HEK293T (cell line): ENCODE data around the gene IRX3.

Experiments
- CTCF ChIA-PET: fragments of 350-600 bp; formaldehyde crosslinking; extraction: SDS; loops from one replicate; lab custom pipeline; 2021; ENCODE audit warnings: antibody characterized with exemption, inconsistent platforms; lab: Yijun Ruan, JAX
- POLR2A ChIA-PET: fragments of 350-600 bp; formaldehyde crosslinking; extraction: SDS; loops from one replicate; lab custom pipeline; 2020; ENCODE audit warnings: antibody characterized with exemption, inconsistent platforms; lab: Yijun Ruan, JAX
- DNase-seq: peaks from one replicate; pipeline ENCODE4 v3.0.0; 2012; ENCODE audit warnings: mixed read lengths; ENCODE audit errors: extremely low spot score
- ARNT ChIP-seq: fragments of 450-650 bp; IDR thresholded peaks from 2 replicates; pipeline ENCODE4 v1.6.1; 2017; ENCODE audit warnings: mild to moderate bottlenecking
- BHLHE40 ChIP-seq: fragments of 450-650 bp; IDR thresholded peaks from 2 replicates; pipeline ENCODE4 v1.6.1; 2016; ENCODE audit warnings: mild to moderate bottlenecking, moderate library complexity, borderline replicate concordance
- CTBP1 ChIP-seq: fragments of 450-650 bp; IDR thresholded peaks from 2 replicates; pipeline ENCODE4 v1.6.1; 2016; ENCODE audit warnings: borderline replicate concordance
- ELF4 ChIP-seq: fragments of 450-650 bp; IDR thresholded peaks from 2 replicates; pipeline ENCODE4 v1.6.1; 2017; ENCODE audit warnings: antibody characterized with exemption
- FOXA1 ChIP-seq: fragments of 450-650 bp; IDR thresholded peaks from 2 replicates; pipeline ENCODE4 v1.6.1; 2016; ENCODE audit warnings: mild to moderate bottlenecking
- FOXK2 ChIP-seq: fragments of 450-650 bp; IDR thresholded peaks from 2 replicates; pipeline ENCODE4 v1.6.1; 2016; ENCODE audit warnings: mild to moderate bottlenecking
- FOXM1 ChIP-seq: fragments of 450-650 bp; IDR thresholded peaks from 2 replicates; pipeline ENCODE4 v1.6.1; 2017; ENCODE audit warnings: mild to moderate bottlenecking, borderline replicate concordance
- HDGF ChIP-seq: fragments of 450-650 bp; IDR thresholded peaks from 2 replicates; pipeline ENCODE4 v1.6.1; 2017; ENCODE audit warnings: antibody characterized with exemption, borderline replicate concordance
- L3MBTL2 ChIP-seq: fragments of 450-650 bp; conservative IDR thresholded peaks from 2 replicates; pipeline ENCODE4 v1.6.1; 2016; ENCODE audit warnings: mild to moderate bottlenecking
- LEF1 ChIP-seq: fragments of 450-650 bp; IDR thresholded peaks from 2 replicates; pipeline ENCODE4 v1.6.1; 2017; ENCODE audit warnings: mild to moderate bottlenecking, borderline replicate concordance
- NFRKB ChIP-seq: fragments of 450-650 bp; IDR thresholded peaks from 2 replicates; pipeline ENCODE4 v1.6.1; 2016; ENCODE audit warnings: mild to moderate bottlenecking, moderate library complexity
- SP1 ChIP-seq: fragments of 450-650 bp; IDR thresholded peaks from 2 replicates; pipeline ENCODE4 v1.6.1; 2017
- SUZ12 ChIP-seq: fragments of 450-650 bp; IDR thresholded peaks from 2 replicates; pipeline ENCODE4 v1.6.1; 2016; ENCODE audit warnings: mild to moderate bottlenecking
- TARDBP ChIP-seq: fragments of 450-650 bp; IDR thresholded peaks from 2 replicates; pipeline ENCODE4 v1.6.1; 2016
- ZNF384 ChIP-seq: fragments of 450-650 bp; IDR thresholded peaks from 2 replicates; pipeline ENCODE4 v1.6.1; 2016
- TF ChIP-seq, protein P1 (sequence below): fragments of 450-650 bp; IDR thresholded peaks from 2 replicates; pipeline ENCODE4 v1.6.1; 2016

Gene IRX3

GRCh38 chr16:54273566-54273965, 13.0 kb downstream of the IRX3 start:
- no peak for TF ChIP-seq FOXK2
- no peak for TF ChIP-seq ELF4
- TF ChIP-seq CTBP1: no peak
- TF ChIP-seq ZNF384: no peak
- no peak for TF ChIP-seq LEF1
- TF ChIP-seq FOXA1: no peak
- TF ChIP-seq HDGF: no peak
- TF ChIP-seq NFRKB: no peak
- TF ChIP-seq ARNT: no peak
- TF ChIP-seq BHLHE40: no peak
- no peak for TF ChIP-seq SP1
- no peak for TF ChIP-seq SUZ12
- TF ChIP-seq FOXM1: no peak
- TF ChIP-seq TARDBP: no peak
- TF ChIP-seq L3MBTL2: no peak
- TF ChIP-seq, protein P1, sequence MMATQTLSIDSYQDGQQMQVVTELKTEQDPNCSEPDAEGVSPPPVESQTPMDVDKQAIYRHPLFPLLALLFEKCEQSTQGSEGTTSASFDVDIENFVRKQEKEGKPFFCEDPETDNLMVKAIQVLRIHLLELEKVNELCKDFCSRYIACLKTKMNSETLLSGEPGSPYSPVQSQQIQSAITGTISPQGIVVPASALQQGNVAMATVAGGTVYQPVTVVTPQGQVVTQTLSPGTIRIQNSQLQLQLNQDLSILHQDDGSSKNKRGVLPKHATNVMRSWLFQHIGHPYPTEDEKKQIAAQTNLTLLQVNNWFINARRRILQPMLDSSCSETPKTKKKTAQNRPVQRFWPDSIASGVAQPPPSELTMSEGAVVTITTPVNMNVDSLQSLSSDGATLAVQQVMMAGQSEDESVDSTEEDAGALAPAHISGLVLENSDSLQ: no peak
- CTCF ChIA-PET: no interaction called here
- POLR2A ChIA-PET: no interaction called here
- no peak for DNase-seq

DNA sequence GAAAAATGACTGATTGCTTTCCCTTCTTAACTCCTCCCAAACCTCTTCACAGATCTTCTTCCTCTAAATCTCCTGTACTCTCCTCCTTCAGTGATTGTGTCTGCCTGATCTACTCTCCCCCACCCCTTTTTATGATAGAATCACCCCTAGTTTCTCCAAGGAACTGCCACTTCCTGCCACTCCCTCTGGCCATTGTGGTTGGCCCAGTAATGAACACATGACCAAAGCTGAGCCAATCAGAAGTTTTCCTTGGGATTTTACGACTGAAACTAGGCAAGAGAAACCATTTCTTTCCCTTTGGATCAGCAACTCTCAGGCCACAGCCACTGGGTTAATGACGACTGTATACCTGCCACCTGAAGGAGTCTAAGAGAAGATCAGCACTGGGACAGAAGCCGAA, 15.9 kb downstream of the IRX3 start:
- CTCF ChIA-PET: no interaction called here
- no peak for DNase-seq
- POLR2A ChIA-PET: no interaction called here
- TF ChIP-seq CTBP1 (no peak), FOXK2 (no peak), ELF4 (no peak)

DNA sequence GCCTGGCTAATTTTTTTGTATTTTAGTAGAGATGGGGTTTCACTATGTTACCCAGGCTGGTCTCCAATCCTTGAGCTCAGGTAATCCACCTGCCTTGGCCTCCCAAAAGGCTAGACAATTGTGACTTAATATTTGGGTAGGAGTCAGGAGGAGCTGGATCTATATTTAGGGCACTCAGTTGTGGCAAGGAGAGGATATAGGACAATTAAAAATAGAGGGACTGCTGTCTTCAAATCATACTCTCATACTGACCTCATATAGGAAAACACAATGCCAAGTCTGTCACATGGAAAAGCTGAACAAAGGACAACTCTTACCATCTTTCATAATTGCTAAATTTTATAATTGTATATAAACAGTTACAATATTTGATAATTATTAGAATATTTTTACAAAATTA, 17.1 kb downstream of the IRX3 start:
- TF ChIP-seq LEF1 (no peak), TARDBP (no peak)
- DNase-seq: no peak
- ChIA-PET CTCF (no interaction called here), POLR2A (no interaction called here)

DNA sequence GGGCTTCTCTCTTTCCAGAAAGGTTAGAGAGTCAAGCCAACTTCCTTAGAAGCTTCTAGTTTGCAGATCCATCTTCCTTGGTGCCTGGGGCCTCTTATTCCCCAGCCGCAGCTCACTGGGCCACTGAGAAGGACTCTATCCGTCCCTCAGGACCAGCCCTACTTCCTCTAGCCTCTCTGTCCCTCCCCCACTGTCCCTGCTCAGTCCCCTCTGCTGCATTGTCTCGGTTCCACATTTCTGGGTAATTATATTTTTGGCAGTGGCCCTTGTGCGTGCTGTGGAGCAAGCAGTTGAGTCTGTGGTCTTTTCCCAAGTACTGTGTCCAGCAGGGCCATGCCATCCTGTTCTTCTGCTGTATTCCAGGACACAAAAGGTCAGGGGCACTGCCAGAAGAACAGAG, 17.8 kb downstream of the IRX3 start:
- ChIA-PET POLR2A (no interaction called here), CTCF (no interaction called here)
- TF ChIP-seq FOXA1 (no peak), TARDBP (no peak), SUZ12 (no peak), NFRKB (no peak), ELF4 (no peak), CTBP1 (no peak), ARNT (no peak), BHLHE40 (no peak), FOXK2 (no peak), HDGF (no peak), L3MBTL2 (no peak), SP1 (no peak), FOXM1 (no peak), LEF1 (no peak)
- TF ChIP-seq, protein P1: no peak
- DNase-seq: no peak

DNA sequence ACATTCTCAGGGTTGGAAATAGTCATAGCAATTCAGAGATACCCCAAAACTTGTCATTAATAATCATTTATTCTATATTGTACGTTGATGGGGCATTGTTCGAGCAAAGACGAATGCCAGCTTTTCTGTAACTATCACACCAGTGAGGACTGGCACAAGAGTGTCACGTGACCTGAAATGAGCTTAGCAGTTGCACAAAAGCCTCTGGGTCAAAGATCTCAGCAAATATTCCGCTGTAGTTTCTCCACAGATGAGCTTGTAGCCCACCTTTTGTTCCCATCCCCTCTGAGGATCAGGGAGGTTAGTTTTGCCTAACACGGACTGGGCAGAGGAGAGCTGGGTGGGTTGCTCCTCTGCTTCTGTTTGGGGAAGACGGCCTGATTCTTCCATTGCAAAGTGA, 18.2 kb downstream of the IRX3 start:
- TF ChIP-seq NFRKB: no peak
- TF ChIP-seq TARDBP: no peak
- TF ChIP-seq BHLHE40: no peak
- no peak for TF ChIP-seq SP1
- no peak for TF ChIP-seq FOXM1
- TF ChIP-seq L3MBTL2: no peak
- no peak for DNase-seq
- ChIA-PET CTCF (no interaction called here), POLR2A (no interaction called here)

DNA sequence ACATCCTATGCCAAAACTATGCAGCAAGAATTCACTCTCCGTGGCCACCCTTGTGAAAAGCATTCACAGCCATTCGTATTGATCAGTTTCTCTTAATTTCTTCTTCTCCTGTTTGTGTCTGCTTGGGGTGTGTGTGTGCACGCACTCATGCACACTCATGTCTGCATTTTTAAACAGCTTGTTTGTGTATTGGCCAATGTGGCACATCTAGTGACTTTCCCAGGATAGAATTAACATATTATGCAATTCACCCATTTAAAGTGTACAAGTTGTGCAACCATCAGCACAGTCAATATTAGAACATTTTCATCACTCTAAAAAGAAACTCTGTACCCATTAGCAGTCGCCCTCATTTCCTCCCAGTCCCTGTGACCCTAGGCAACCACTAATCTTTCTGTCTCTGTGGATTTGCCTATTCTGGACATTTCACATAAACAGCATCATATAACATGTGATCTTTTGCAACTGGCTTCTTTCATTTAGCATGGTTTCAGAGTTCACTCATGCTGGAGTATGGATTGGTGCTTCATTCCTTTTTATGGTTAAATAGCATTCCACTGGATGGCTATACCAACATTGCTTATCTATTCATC, 20.1 kb downstream of the IRX3 start:
- CTCF ChIA-PET: interaction anchor here (0.7 kb wide), 1 partner anchor 373 kb away, joined by 3 read pairs; no protein-coding TSS in a partner anchor

DNA sequence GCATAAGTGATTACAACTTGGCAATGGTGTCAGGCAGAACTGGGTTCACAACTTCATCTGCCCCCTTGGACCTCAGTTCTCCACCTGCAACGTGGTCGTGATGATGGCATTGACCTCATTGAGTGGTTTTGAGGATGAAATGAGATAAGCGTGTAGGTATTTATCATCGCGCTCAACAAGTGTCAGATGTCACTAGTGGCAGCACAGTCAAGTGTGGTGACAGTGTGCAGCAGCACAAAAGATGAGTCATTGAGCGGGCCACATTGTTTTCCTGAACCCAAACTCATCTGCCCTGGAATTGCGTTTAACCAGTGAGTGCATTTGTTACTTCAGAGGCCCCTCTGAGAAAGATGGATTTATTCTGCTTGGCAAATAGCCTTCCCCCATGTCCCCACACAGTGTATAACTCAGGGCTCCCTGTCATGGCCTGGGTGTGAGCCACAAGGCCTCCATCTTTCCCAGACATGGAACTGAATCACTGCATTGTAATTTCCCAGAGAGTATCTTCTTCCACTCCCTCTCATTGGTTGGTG, 20.9 kb downstream of the IRX3 start:
- DNase-seq: no peak
- ChIA-PET CTCF (no interaction called here), POLR2A (no interaction called here)
- TF ChIP-seq BHLHE40 (no peak), ARNT (no peak), HDGF (no peak), L3MBTL2 (no peak), TARDBP (no peak), SUZ12 (no peak), ELF4 (no peak), FOXK2 (no peak), FOXA1 (no peak), ZNF384 (no peak), FOXM1 (no peak), LEF1 (no peak), NFRKB (no peak), CTBP1 (no peak), SP1 (no peak)
- TF ChIP-seq, protein P1: no peak

More for the DNA sequence above, 20.1 kb downstream of the IRX3 start:
- DNase-seq: no peak
- POLR2A ChIA-PET: no interaction called here
- TF ChIP-seq, protein P1: no peak
- TF ChIP-seq FOXM1 (no peak), ARNT (no peak), ZNF384 (no peak), HDGF (no peak), LEF1 (no peak), CTBP1 (no peak), BHLHE40 (no peak)
